Right hindlimb (tissue), 1 donor: ENCODE data around the gene MEIOSIN.

Experiments
- DNase-seq: peaks from one replicate; pipeline ENCODE4 v3.0.0-alpha.2; 2018

MEIOSIN gene

GRCh38 chr19:45801603-45802175 is 68.5 kb downstream of the MEIOSIN start:
- no peak for DNase-seq

GRCh38 chr19:45804140-45804958 is 71.1 kb downstream of the MEIOSIN start:
- no peak for DNase-seq

- no peak for DNase-seq
These were observed 71.7 kb downstream of the MEIOSIN start for GRCh38 chr19:45804959-45805230.

DNA sequence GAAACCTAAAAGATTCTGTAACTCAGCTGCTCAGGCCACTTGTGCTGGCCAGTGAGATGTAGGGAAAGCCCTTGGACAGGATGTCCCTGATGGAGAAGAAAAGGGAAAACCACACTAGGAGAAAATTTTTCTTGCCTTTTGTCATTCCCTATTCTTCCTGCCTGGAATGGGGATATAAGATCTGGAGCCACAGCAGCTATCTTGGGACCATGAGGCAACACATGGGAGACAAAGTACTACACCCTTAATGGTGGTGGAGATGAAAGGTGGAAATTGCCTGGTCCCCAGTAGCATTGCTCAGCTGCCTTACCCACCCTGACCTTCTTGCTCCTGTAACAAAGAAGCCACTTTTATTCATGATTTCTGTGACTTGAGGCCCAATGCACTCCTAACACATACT is 72.5 kb downstream of the MEIOSIN start:
- DNase-seq, result no peak

DNA sequence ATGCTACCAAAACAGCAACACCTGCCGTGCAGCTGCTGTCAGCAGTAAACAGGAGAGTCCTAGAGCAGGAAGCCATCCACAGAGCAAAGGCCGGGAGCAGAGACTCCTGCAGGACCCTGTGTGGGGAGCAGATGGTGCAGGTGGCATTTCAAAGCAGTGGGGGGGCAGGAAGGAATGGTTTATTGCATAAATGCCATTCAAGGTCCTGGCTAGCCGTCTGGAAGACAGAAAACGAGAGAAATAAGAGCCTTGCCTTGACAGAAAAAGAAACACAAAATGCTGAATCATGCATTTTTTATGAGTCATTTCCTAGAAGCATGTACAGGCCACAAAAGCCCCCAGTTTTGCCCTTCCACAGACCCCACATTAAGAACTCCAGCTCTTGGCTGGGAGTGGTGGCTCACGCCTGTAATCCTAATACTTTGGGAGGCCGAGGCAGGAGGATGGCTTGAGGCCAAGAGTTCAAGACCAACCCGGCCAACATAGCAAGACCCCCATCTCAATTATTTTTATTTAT is 76.5 kb downstream of the MEIOSIN start:
- no peak for DNase-seq

- no peak for DNase-seq
These were observed 79.1 kb downstream of the MEIOSIN start for GRCh38 chr19:45812297-45812696.
